SW480 (cell line): Measurements from ENCODE around the gene ZNF148.
"Not testable (repeated sequence)": the region's sequence is repeated elsewhere in the genome, so short reads cannot be mapped to it uniquely, and the experiment has no call there.

Source experiments
- DNase-seq: peaks from one replicate; pipeline ENCODE4 v3.0.0-alpha.2; 2016; ENCODE audit warnings: low spot score

The ZNF148 gene

DNA sequence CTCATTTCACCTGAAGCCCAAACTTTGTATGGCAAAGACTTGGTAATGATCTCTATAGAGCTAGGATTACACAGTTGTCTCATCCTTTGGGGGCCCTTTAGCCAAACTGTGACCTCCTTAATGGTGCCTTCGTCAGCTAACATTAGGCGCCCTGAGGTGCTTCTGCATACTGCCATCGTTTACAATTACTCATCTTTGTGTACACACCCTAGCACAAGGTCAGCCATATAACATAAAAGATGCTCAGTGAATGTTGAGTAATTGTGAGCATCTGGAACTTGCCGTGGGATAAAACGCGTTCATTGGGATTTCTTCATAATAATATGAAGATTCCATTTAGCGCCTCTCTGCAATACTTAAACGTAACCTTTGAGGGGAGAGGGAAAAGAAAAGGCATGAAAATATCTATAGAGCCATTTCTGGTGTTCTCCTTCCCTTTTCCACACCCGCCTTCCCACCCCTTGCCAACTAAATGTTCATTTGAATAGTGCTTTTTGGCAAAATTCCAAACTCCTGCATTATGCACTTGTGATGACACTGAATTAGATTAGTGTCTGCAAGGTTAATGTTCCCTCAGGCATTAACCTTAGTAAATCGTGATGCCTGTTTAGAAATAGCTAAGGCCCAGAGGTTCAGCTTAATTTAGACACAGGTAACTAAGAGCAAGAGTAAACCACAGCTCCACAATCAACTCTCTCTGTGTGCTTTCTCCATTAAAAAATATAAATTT is 990 bp upstream of the ZNF148 start:
- DNase-seq = peak; percentile 15

DNA sequence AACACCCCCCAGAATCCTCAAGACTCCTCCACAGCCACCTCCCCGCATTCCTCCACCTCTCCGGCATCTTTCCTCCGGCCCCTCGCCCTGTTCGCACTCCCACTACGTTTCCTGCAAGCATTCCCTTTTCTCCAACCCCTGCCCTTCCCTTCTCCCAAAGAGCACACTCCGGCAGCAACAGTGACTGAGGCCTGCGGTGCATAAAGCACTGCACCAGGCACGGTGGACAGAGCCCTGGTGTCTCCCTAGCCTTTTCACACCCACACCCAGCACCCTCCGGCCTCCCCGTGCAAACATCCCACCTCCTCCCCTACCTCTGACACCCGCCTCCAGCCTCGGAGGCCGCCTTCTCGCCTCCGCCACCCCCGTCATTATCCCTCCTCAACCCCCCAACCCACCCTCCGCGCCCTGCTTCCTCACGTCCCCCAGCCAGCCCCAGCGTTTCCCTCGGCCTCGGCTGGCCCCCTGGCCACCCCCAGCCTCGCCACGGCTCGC is 577 bp downstream of the ZNF148 start:
- peak; percentile 45 for DNase-seq

DNA sequence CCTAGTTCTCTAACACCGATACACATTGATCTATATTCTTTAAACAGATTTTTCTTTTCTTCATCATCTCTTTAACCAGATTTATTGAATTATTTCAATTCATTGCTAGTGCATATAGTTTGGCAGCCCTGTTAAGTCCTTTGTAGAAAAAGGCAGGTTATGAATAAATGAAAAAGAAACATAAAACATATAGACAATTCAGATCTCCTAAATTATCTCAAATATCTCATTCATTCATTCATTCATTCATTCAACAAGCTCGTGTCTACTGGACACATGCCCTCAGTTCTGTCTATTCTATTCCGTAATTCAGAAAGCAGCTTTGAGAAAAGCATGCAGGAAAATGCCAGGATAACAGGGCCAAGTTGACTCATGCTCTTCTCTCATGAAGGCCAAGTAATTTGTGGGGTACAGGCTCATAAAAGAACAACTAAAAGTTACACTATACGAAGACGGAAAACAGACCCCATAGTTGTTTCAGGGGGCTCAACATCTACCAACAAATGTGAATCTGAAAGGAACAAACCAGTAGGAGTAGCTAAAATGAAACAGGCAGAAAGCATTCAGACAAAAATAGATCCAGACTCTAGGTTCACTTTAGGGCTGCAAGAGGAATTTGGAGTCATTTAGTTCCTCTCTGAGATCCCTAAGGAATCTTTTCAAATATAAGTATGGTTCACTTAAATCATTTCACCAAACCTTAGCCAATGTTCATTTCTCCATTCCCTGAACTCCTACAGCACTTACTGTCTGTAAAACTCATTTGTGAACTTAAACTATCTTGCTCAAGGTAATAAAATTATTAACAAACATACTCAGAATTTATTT is 7.5 kb downstream of the ZNF148 start:
- no peak for DNase-seq

DNA sequence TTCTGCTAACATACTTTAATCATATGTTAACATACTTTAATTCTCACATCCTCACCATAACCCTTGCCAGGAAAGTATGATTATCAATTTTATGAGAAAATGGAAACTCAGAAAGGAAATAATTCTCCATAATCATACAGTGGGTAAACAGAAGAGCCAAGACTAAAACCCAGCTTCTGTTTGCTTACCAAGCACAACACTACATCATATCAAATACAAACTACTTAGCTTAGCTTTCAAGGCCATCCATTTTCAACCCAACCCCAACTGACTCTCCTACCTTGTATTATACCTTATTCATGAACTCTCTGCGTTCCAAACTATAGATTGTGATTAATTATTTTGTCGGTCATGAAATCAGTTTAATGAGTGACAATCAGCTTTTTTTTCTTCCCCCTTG is 9.0 kb downstream of the ZNF148 start:
- no peak for DNase-seq

DNA sequence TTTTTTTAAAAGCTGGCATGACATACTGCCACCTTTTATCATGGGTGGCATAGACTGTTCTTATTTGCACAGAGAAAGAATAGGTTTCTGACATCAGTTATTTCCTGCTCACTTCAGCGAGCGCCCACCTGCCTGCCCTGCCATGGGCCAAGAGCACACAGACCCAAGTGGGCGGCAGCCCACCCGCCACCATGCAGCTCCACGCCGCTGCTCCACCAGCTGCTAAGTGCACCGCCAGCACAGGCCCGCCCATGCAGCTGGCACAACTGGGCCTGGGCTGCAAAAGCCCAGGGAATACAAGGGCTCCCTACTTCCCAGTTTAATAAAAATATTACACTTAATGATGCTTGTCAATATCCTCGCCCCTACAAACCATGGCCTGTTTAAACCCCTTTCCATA is 15.4 kb downstream of the ZNF148 start:
- DNase-seq = no peak

DNA sequence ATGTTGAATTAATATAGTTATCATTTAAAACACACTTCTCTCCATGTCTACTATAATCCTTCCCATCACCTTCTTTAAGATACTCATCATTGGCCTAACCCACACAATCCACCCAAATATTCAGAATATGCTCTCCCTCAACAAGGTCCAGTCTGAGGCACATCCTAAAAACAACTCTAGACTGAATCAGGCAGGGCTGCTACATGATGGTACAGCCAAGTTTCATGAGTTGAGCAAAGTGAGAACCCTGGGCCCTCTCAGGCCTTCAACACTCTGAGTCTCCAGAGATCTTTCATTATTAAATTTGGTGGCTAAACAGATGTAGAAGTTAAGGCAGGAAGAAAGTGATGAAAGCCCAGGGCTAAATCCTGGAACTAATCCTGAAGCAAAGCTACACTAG is 16.2 kb downstream of the ZNF148 start:
- DNase-seq = no peak

DNA sequence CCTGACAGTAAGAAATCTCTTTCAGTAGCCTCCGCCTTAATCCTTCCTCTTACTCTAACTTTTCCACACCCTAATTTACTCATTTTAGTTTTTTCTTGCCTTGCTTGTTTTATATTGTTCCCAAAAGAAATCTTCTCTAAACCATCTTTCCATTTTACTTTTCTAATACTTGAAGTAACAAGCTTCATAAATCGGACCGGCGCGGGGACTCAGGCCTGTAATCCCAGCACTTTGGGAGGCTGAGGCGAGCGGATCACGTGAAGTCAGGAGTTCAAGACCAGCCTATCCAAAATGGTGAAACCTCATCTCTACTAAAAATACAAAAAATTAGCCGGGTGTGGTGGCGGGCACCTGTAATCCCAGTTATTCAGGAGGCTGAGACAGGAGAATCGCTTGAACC is 17.3 kb downstream of the ZNF148 start:
- DNase-seq = no peak

DNA sequence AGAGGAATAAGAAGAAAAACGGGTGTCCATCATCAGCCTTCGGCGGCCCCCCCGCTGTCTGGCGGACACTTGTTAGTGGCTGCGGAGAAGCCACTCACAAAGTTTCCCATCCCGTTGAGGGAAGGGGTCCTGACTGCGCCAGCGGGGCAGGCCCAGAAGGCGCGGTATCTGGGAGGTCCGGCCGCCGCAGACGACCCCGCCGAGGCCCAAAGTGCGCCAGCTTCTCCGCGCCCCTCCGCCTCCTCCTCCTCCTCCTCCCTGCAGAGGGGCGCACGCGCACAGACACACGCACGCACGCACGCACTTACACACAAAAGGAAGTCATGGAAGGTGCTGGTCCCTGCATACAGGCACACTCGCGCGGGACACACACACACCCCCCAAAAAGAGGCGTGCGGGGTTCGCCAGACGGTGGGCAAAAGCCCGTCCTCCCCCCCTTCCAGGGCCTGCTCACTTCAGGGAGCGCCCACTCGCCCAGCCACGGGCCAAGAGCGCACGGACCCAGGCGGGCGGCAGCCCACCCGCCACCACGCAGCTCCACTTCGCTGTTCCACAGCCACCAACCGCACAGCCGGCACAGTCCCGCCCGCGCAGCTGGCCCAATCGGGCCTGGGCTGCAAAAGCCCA is 18.0 kb downstream of the ZNF148 start:
- no peak for DNase-seq

DNA sequence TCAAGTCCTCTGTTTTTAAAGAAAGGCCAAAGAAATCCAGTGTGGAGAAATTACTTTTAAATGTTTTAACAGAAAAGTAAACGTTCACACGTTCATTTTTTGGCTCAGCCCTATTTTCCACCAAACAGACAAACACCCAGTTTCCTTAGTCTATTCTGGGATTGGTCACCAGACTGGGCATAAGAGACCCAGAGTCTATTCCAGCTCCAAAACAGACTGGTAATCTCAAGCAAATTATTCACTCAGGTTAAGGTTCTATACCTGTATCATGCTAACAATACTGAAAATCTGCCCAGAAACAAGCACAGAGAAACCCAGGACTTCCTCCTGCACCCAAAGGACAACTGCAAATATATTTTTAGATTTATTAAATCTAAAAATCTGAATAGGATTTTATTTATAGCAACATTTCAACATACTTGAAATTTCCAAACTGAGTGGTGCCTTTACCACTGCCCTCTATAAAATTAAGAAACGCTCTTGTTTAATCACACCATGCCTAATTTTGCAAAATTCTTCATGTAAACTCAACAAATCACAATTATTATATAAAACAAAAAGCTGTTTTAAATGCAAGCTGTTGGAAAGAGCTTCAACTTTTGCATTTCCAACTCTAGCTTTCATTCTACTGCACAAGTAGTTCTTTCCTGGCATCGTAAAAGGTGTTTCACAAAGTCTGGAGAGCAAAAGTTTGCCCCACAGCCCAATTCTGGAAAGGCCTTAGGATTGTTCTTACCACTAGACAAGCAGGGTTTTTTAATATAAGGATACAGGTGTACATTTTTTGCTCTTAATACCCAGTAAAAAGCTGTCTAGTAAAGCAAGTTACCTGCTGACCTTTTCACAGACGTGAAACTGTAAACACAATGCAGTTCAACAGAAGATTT is 18.7 kb downstream of the ZNF148 start:
- no peak for DNase-seq

DNA sequence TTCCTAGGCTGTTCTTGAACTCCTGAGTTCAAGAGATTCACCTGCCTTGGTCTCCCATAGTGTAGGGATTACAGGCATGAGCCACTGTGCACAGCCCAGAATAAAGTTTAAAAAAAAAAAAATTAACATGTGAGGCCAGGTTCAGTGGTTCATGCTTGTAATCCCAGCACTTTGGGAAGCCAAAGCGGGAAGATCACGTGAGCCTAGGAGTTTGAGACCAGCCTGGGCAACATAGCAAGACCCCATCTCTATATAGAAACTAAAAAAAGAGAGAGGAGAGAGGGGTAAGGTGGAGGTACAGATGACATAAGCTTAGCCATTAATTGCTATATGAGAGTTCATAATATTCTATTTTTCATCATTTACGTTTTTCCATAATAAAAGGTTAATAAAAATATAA is 21.5 kb downstream of the ZNF148 start:
- no peak for DNase-seq

DNA sequence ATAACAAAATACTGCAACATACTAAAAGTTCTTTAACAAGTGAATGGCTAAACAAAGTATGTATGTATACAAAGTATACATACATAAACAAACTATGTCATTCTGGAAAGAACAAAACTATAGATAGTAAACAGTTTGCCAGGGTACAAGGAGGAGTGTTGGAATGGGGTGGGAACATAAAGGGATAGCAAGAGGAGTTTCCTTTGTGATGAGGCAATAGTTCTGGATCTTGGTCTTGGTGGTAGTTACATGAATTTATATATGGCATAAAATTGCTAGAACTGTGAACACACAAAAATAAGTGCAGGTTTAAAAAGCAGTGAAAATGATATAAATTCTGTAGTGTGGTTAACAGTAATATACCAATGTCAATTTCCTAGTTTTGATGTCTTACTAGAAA is 22.0 kb downstream of the ZNF148 start:
- no peak for DNase-seq

DNA sequence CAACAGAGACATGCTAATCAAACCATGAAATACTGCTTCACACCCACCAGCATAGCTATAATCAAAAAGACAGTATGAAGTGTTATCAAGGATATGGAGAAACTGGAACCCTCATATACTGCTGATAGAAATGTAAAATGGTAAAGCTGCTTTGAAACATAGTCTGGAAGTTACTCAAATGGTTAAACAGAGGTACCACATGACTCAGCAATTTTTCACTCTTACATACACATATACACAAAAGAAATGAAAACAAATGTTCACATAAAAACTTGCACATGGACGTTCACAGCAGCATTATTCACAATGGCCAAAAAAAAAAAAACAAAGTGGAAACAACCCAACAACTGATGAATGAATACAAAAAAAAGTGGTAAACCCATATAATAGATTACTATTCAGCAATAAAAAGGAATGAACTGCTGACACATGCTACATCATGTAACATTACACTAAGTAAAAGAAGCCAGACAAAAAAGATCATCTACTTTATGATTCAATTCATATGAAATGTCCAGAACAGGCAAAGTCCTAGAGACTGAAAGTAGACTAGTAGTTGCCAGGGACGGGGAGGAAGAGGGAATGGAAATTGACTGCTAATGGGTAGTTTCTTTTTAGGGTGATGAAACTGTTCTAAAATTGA is 23.2 kb downstream of the ZNF148 start:
- no peak for DNase-seq

DNA sequence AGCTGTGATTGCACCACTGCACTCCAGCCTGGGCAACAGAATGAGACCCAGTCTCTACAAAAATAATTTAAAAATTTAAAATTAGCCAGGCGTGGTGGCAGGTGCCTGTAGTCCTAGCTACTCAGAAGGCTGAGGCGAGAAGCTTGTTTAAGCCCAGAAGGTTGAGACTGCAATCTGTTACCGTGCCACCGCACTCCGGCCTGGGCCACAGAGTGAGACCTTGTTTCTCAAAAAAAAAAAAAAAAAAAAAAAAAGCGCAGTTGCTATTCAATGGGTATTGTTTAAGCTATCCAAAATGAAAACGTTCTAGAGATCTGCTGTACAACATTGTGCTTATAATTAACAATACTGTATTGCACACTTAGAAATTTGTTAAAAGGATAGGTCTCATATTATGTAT is 24.0 kb downstream of the ZNF148 start:
- DNase-seq = no peak

DNA sequence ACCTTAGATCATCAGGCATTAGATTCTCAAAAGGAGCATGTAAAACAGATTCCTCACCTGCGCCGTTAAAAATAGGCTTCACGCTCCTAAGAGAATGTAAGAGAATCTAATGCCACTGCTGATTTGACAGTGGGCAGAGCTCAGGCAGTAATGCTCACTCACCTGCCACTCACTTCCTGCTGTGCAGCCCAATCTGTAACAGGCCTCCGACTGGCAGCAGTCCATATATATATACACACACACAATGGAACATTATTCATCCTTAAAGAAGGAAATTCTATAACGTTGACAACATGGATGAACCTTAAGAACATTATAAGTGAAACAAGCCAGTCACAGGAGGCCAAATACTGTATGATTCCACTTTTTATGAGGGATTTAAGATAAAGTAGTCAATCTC is 24.5 kb downstream of the ZNF148 start:
- no peak for DNase-seq

DNA sequence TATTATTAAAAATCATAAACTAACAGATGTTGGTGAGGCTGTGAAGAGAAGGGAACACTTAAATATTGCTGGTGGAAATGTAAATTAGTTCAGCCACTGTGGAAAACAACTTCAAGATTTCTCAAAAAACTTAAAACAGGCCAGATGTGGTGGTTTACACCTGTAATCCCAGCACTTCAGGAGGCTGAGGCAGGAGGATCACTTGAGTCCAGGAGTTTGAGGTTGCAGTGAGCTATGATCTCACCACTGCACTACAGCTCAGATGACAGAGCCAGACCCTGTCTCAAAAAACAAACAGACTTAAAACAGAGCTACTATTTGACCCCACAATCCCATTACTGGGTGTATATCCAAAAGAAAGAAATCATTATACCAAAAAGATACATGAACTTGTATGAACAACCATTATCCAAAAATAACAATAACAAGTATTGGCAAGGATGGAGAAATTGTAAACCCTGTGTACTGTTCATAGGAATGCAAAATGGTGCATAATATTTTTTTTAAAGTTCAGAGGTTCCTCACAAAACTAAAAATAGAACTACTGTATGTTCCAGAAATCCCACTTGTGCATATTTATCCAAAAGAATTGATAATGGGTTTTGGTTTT is 25.5 kb downstream of the ZNF148 start:
- DNase-seq = no peak

DNA sequence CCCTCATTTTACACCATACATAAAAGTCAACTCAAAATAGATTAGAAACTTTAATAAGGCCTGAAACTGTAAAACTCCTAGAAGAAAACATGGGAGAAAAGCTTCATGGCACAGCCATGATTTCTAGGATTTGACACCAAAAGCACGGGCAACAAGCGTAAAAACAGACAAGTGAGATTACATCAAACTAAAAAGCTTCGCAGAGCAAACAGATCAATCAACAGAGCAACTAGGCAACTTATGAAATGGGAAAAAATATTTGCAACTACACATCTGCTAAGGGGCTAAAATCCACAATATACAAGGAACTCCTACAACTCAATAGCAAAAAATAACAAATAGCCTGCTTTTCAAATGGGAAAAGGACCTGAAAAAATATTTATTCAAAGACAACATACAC is 26.1 kb downstream of the ZNF148 start:
- DNase-seq = no peak

DNA sequence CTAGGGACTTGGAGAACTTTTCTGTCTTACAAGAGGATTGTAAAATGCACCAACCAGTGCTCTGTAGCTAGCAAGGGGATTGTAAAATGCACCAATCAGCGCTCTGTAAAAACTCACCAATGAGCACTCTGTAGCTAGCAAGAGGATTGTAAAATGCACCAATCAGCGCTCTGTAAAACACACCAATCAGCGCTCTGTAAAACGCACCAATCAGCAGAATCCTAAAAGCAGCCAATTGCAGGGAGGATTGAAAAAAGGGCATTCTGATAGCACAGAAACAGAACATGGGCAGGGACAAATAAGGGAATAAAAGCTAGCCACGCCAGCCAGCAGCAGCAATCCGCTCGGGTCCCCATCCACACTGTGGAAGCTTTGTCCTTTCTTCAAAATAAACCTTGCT is 31.8 kb downstream of the ZNF148 start:
- not testable (repeated sequence) for DNase-seq

DNA sequence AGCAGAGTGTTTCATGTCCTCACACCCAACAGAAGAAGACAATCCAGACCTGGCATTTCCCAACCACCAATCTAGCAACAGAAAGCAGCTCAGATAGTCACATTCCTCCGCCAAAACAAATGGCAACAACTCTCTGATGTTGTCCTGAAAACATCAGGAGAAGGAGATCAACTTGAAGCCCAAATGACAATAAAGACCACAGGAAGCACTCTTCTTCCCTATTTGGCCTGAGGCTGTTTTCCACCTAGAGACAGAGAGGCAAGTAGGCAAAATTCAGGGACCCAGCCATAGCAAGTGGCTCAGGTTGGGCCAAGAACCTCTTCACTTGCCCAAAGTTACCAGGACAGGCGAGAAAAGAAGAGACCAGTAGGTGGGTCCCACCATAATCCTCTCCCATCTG is 35.0 kb downstream of the ZNF148 start:
- no peak for DNase-seq

DNA sequence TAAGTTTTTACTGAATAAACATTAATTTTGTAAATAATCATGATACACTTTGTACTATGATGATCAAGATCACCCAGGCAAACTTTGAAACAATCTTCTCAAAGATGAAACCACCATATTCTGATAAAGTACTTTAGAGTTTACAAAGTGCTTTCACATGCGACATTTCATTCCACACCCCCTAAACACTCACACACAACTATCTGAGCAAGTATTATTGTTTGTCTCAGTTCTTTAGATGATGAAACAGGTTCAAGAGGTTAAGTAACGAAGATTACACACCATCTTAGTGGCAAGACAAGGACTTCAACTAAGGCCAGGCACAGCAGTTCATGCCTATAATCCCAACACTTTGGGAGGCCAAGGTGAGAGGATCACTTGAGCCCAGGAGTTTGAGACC is 37.6 kb downstream of the ZNF148 start:
- DNase-seq = no peak

DNA sequence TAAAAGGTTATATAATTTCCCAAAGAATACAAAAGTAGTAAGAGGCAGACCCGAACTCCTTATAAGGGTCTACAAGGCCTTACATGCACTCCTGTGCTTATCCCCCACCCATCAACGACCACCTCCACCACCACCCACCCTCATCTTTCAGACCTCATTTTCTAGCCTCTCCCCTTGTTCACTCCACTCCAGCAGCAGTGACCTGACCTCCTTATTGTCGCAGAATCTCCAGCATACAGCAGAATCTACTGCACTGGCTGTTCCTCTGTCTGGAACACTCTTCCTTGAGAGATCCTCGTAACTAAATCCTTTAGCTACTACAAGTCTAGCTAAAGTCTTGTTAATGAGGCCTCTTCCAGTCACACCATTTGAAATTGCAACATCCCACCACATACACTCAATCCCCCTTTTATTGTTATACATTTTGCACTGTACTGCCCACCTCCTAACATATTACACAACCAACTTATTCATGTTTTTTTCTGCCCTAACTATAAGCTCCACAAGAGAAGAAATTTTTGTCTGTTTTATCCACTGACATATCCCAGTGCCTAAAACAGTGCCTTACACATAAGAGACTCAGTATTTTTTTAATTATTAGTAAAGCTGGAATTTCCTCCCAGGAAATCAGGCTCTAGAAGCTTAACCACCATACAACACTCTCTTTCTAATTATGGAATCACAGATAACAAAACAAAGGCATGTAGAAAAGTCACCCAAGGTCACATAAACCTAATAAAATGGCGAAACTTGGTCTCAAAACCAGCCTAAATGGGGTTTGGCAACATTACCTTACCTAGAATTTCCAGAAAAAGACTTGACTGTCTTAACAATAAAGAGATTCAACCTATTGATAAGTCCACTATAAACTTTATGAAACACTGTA is 40.2 kb downstream of the ZNF148 start:
- no peak for DNase-seq
